Keratinocyte (primary cell): ENCODE results near the gene RXRA. TPM values are rescaled to one million over a fixed set of nuclear protein-coding genes. Genes with fewer than 3 reads are reported as not detected.

Experiments used
- DNase-seq: peaks from one replicate; pipeline ENCODE4 v3.0.0-alpha.2; 2011; ENCODE audit warnings: low read depth, missing footprints, low spot score
- FAIRE-seq: peaks from 2 replicates; lab custom pipeline; 2011; peaks lifted over from hg19 to GRCh38; lab: Jason Lieb, UNC
- H2AFZ ChIP-seq: 2 replicates; pipeline ENCODE4 v1.6.0; 2012; ENCODE audit warnings: low read length, control low read depth, inconsistent platforms; ENCODE audit not compliant: control insufficient read depth
- H3K27ac ChIP-seq: 2 replicates; pipeline ENCODE4 v1.5.1; 2011; ENCODE audit warnings: low read length; ENCODE audit not compliant: control insufficient read depth, insufficient read depth
- H3K27me3 ChIP-seq: 3 replicates; pipeline ENCODE4 v1.6.0; 2011; ENCODE audit warnings: low read length; ENCODE audit not compliant: control insufficient read depth, insufficient read depth; ENCODE audit errors: extremely low read depth
- H3K36me3 ChIP-seq, 2 experiments: 2 replicates in 1 of 2; 3 replicates in 1 of 2; pipeline ENCODE4 v1.5.1; 2011; ENCODE audit warnings: low read length in 2 of 2, mild to moderate bottlenecking in 1 of 2; ENCODE audit not compliant: control insufficient read depth in 2 of 2, insufficient read depth in 2 of 2; ENCODE audit errors: extremely low read depth in 1 of 2
- H3K4me1 ChIP-seq: 3 replicates; pipeline ENCODE4 v1.5.1; 2011; ENCODE audit warnings: low read length; ENCODE audit not compliant: control insufficient read depth, insufficient read depth; ENCODE audit errors: extremely low read depth
- H3K4me2 ChIP-seq: 3 replicates; pipeline ENCODE4 v1.6.0; 2011; ENCODE audit warnings: low read depth, low read length; ENCODE audit not compliant: control insufficient read depth, insufficient read depth; ENCODE audit errors: extremely low read depth
- H3K4me3 ChIP-seq, 3 experiments: fragments of 200-600 bp in 1 of 3; sonication (generic) in 1 of 3; 2 replicates in 2 of 3; 3 replicates in 1 of 3; pipeline ENCODE4 v1.5.1; 2011 to 2016; ENCODE audit warnings: low read length in 3 of 3, mild to moderate bottlenecking in 3 of 3, control low read depth in 2 of 3, inconsistent platforms in 1 of 3, low read depth in 1 of 3, mixed read lengths in 1 of 3, mixed run types in 1 of 3, moderate library complexity in 1 of 3; ENCODE audit not compliant: control insufficient read depth in 2 of 3, insufficient read depth in 2 of 3; ENCODE audit errors: extremely low read depth in 1 of 3
- H3K79me2 ChIP-seq: 2 replicates; pipeline ENCODE4 v1.6.0; 2012; ENCODE audit warnings: low read length; ENCODE audit not compliant: control insufficient read depth, insufficient read depth
- H3K9ac ChIP-seq: 3 replicates; pipeline ENCODE4 v1.6.0; 2011; ENCODE audit warnings: low read length; ENCODE audit not compliant: control insufficient read depth, insufficient read depth; ENCODE audit errors: extremely low read depth
- H3K9me1 ChIP-seq: 3 replicates; pipeline ENCODE4 v1.6.0; 2011; ENCODE audit warnings: low read length; ENCODE audit not compliant: control insufficient read depth, insufficient read depth; ENCODE audit errors: extremely low read depth
- H3K9me3 ChIP-seq: 2 replicates; pipeline ENCODE4 v1.5.1; 2012; ENCODE audit warnings: low read depth, low read length; ENCODE audit not compliant: control insufficient read depth
- H4K20me1 ChIP-seq: 3 replicates; pipeline ENCODE4 v1.6.0; 2011; ENCODE audit warnings: low read length; ENCODE audit not compliant: control insufficient read depth, insufficient read depth; ENCODE audit errors: extremely low read depth
- CTCF ChIP-seq, 3 experiments: IDR thresholded peaks in 1 of 3; conservative IDR thresholded peaks in 1 of 3; optimal IDR thresholded peaks in 1 of 3; 2 replicates in 2 of 3; 3 replicates in 1 of 3; pipeline versions ENCODE3 to v1.5.1; 2011; ENCODE audit warnings: low read length in 3 of 3, mild to moderate bottlenecking in 3 of 3, moderate library complexity in 2 of 3, control low read depth in 1 of 3, inconsistent platforms in 1 of 3; ENCODE audit not compliant: insufficient read depth in 2 of 3; ENCODE audit errors: extremely low read depth in 1 of 3
- EZH2 ChIP-seq: IDR thresholded peaks from one replicate; pipeline ENCODE4 v1.6.1; 2012; ENCODE audit warnings: inconsistent platforms, mild to moderate bottlenecking, low read length, moderate library complexity
- dilution Hi-C: fragments of 300-500 bp; cut with MboI; formaldehyde crosslinking; loops from one replicate; pipeline ENCODE4 v1.7.0; 2020; ENCODE audit warnings: low sequenced_read_pairs; ENCODE audit not compliant: extremely low pct_ligation_motif_present
- polyA plus RNA-seq, 5 experiments: library from polyadenylated mRNA; depleted of rRNA in 3 of 5; stranded (reverse) in 3 of 5; stranded (forward) in 1 of 5; unstranded in 1 of 5; fragments of >200 nt; gene quantifications; 1 replicate in 1 of 5; 2 replicates in 3 of 5; 3 replicates in 1 of 5; pipeline versions ENCODE4 v1.2.1 to v1.2.3, GENCODE V29; 2011 to 2012; ENCODE audit warnings: missing spikeins in 2 of 5, low read depth in 1 of 5, low replicate concordance in 1 of 5

RXRA gene
- polyA plus RNA-seq, 1 donor (not counting 4 experiments of a cell fraction or from before 2014, with no cell fraction given), result 9.7 TPM

DNA sequence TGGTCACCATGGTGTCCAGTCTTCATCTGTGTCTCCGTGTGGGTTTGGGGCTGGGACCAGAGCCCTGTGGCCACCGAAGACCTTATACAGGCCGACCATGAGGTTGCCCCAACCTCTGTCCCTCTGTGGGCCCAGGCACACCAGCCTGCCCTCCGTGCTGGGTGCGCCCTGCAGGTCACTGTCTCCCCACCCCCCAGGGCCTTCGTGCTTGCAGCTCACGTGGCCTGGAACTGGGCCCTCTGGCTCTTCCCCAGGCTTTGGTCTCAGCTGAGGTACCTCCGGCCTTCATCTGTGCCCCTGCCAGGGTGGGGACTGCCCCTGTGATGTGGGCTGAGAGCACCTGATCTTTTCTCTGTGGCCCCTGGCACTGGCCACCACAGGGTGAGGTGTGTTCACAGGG, 92.1 kb downstream of the RXRA start:
- Histone ChIP-seq H3K9me3 (no peaks in the 10 kb centered on the region), H4K20me1 (peaks cover 8% of the 10 kb centered on the region), H3K79me2 (no peaks in the 10 kb centered on the region), H3K36me3 (peaks cover 10 to 19% of the 10 kb centered on the region in 2 experiments), H3K4me3 (no peak overlapping the region), H3K9me1 (no peaks in the 10 kb centered on the region), H3K4me1 (peaks cover 12% of the 10 kb centered on the region), H2AFZ (no peak overlapping the region), H3K27me3 (no peaks in the 10 kb centered on the region), H3K27ac (no peak overlapping the region), H3K4me2 (no peak overlapping the region), H3K9ac (no peak overlapping the region)
- dilution Hi-C loops, result no loop called here
- DNase-seq (no peak), FAIRE-seq (no peak)
- no peak for TF ChIP-seq EZH2
- TF ChIP-seq CTCF (optimal IDR thresholded peaks at IDR 0.05 in 1 of 3, IDR thresholded peaks at IDR 0.05 in 1 of 3, conservative IDR thresholded peaks at IDR 0.05 in 1 of 3; ENCODE audit: extremely low read depth in 1 of 3, insufficient read depth in 2 of 3, low read length in 3 of 3), result no peak

DNA sequence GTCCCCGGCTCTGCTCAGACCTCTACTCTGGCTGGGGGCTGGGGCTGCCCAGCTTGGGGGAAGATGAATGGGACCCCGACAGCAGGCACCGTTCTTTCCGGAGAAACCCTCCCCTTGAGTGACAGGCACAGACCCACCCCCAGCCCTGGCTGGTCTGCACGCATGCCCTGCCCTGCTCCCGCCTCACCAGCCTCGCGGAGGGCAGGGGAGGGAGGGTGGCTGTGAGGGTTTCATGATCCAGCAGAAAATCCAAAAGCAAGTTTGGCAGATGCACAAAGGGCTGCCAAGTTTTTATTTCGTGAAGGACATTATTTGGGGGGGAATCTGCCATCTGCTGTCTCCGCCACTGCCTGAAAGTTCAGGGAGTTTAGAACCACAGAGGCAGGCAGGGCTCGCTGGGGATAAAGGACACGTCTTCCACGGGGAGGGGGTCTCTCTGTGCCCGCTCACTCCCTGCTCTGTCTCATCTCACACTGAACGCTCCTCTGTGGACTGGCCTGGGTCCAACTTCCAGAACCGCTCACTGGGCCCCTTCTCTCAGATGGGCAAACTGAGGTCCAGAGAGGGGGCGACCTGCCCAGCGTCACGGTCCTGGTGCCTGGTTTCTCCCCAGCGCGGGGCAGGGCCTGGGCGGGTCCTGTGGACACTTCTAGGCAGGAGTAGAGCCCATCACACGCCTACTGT, 92.9 kb downstream of the RXRA start:
- dilution Hi-C loops, result no loop called here
- FAIRE-seq, result no peak
- no peak overlapping the region for H3K27ac ChIP-seq

More for the DNA sequence above, 92.9 kb downstream of the RXRA start:
- H3K27me3 ChIP-seq, result no peaks in the 10 kb centered on the region
- H2AFZ ChIP-seq, result no peak overlapping the region
- no peaks in the 10 kb centered on the region for H3K79me2 ChIP-seq
- H3K9me1 ChIP-seq, result no peaks in the 10 kb centered on the region
- DNase-seq, result no peak
- H3K4me3 ChIP-seq, result no peak overlapping the region
- no peak overlapping the region for H3K9ac ChIP-seq
- peaks cover 10 to 19% of the 10 kb centered on the region in 2 experiments for H3K36me3 ChIP-seq
- H3K4me2 ChIP-seq, result no peak overlapping the region
- H3K4me1 ChIP-seq, result peaks cover 5% of the 10 kb centered on the region
- no peaks in the 10 kb centered on the region for H3K9me3 ChIP-seq
- TF ChIP-seq CTCF (optimal IDR thresholded peaks at IDR 0.05 in 1 of 3, IDR thresholded peaks at IDR 0.05 in 1 of 3, conservative IDR thresholded peaks at IDR 0.05 in 1 of 3; ENCODE audit: extremely low read depth in 1 of 3, insufficient read depth in 2 of 3, low read length in 3 of 3) (no peak), EZH2 (no peak)
- H4K20me1 ChIP-seq, result peaks cover 8% of the 10 kb centered on the region
